ENCODE measurements around the gene RYK.

The RYK gene

DNA sequence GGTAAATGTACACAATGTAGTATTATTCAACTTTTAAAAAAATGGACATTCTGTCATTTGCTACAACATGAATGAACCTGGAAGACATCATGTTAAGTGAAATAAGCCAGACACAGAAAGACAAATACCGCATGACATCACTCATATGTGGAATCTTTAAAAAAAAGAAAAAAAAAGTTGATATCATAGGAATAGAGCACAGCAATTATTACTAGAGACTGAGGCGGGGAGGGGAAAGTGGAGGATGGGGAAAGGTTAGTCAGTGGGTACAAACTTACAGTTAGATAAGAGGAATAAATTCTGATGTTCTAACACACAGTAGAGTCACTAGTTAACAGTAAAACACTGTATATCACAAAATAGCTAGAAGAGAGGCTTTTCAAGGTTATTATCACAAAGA is 22.2 kb downstream of the RYK start:
- TF ChIP-seq CREB1 (IDR thresholded peaks at IDR 0.05; ENCODE audit: low read depth) (no peak), YY1 (IDR thresholded peaks at IDR 0.05; ENCODE audit: low read depth) (no peak), TAF1 (IDR thresholded peaks at IDR 0.05; ENCODE audit: low read depth) (no peak), FOXM1 (IDR thresholded peaks at IDR 0.05; ENCODE audit: borderline replicate concordance, low read depth) (no peak), TCF12 (IDR thresholded peaks at IDR 0.05; ENCODE audit: low read depth) (no peak), EP300 (IDR thresholded peaks at IDR 0.05; ENCODE audit: borderline replicate concordance) (no peak), RAD21 (IDR thresholded peaks at IDR 0.05; ENCODE audit: low read depth) (no peak), CEBPB (IDR thresholded peaks at IDR 0.05) (no peak), ZBTB7A (IDR thresholded peaks at IDR 0.05; ENCODE audit: low read depth) (no peak), NFIC (IDR thresholded peaks at IDR 0.05) (no peak), TEAD4 (IDR thresholded peaks at IDR 0.05) (no peak), EGR1 (IDR thresholded peaks at IDR 0.05) (no peak)
- TF ChIP-seq, protein P1, sequence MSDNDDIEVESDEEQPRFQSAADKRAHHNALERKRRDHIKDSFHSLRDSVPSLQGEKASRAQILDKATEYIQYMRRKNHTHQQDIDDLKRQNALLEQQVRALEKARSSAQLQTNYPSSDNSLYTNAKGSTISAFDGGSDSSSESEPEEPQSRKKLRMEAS (IDR thresholded peaks at IDR 0.05): no peak
- TF ChIP-seq, protein P2, sequence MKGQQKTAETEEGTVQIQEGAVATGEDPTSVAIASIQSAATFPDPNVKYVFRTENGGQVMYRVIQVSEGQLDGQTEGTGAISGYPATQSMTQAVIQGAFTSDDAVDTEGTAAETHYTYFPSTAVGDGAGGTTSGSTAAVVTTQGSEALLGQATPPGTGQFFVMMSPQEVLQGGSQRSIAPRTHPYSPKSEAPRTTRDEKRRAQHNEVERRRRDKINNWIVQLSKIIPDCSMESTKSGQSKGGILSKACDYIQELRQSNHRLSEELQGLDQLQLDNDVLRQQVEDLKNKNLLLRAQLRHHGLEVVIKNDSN (IDR thresholded peaks at IDR 0.05): no peak
- TF ChIP-seq, protein P3, sequence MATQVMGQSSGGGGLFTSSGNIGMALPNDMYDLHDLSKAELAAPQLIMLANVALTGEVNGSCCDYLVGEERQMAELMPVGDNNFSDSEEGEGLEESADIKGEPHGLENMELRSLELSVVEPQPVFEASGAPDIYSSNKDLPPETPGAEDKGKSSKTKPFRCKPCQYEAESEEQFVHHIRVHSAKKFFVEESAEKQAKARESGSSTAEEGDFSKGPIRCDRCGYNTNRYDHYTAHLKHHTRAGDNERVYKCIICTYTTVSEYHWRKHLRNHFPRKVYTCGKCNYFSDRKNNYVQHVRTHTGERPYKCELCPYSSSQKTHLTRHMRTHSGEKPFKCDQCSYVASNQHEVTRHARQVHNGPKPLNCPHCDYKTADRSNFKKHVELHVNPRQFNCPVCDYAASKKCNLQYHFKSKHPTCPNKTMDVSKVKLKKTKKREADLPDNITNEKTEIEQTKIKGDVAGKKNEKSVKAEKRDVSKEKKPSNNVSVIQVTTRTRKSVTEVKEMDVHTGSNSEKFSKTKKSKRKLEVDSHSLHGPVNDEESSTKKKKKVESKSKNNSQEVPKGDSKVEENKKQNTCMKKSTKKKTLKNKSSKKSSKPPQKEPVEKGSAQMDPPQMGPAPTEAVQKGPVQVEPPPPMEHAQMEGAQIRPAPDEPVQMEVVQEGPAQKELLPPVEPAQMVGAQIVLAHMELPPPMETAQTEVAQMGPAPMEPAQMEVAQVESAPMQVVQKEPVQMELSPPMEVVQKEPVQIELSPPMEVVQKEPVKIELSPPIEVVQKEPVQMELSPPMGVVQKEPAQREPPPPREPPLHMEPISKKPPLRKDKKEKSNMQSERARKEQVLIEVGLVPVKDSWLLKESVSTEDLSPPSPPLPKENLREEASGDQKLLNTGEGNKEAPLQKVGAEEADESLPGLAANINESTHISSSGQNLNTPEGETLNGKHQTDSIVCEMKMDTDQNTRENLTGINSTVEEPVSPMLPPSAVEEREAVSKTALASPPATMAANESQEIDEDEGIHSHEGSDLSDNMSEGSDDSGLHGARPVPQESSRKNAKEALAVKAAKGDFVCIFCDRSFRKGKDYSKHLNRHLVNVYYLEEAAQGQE (IDR thresholded peaks at IDR 0.05; ENCODE audit: low read depth): no peak

DNA sequence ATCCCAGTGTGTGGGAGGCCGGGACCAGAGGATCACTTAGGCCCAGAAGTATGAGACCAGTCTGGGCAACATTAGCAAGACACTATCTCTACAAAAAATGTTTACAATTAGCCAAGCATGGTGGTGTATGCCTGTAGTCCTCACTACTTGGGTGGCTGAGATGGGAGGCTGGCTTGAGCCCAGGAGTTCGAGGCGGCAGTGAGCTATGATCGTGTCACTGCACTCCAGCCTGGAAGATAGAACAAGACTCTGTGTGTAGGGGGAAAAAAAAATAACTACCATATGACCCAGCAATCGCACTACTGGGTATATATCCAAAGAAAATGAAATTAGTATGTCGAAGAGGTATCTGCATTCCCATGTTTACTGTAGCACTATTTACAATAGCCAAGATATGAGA is 22.6 kb downstream of the RYK start:
- TF ChIP-seq YY1 (IDR thresholded peaks at IDR 0.05; ENCODE audit: low read depth): no peak
- no peak for TF ChIP-seq RAD21 (IDR thresholded peaks at IDR 0.05; ENCODE audit: low read depth)
- TF ChIP-seq NFIC (IDR thresholded peaks at IDR 0.05): no peak
- no peak for TF ChIP-seq FOXM1 (IDR thresholded peaks at IDR 0.05; ENCODE audit: borderline replicate concordance, low read depth)
- TF ChIP-seq, protein P2 (IDR thresholded peaks at IDR 0.05): no peak
- TF ChIP-seq TAF1 (IDR thresholded peaks at IDR 0.05; ENCODE audit: low read depth): no peak
- no peak for TF ChIP-seq CEBPB (IDR thresholded peaks at IDR 0.05)
- no peak for TF ChIP-seq CREB1 (IDR thresholded peaks at IDR 0.05; ENCODE audit: low read depth)
- no peak for TF ChIP-seq EP300 (IDR thresholded peaks at IDR 0.05; ENCODE audit: borderline replicate concordance)
- TF ChIP-seq, protein P1 (IDR thresholded peaks at IDR 0.05): no peak
- no peak for TF ChIP-seq TEAD4 (IDR thresholded peaks at IDR 0.05)
- no peak for TF ChIP-seq EGR1 (IDR thresholded peaks at IDR 0.05)
- TF ChIP-seq, protein P3 (IDR thresholded peaks at IDR 0.05; ENCODE audit: low read depth): no peak
- no peak for TF ChIP-seq TCF12 (IDR thresholded peaks at IDR 0.05; ENCODE audit: low read depth)
- no peak for TF ChIP-seq ZBTB7A (IDR thresholded peaks at IDR 0.05; ENCODE audit: low read depth)

DNA sequence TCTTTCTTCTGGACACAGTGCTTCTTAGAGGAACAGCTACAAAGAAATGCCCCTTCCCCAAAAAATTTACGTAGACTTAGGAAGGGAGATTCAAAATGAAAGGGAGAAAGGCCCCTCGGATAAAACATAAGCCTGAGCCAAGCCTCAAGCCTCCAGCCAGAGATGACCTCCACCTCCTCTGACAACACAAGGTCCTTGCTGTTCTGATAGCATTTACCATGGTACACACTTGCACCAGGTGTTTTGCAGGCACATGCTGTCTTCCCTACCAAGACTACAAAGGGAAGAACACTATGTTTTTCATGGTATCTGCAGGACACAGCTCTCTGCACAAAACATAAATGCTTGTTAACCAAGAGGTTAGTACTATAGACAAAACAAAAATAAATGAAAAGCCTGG is 27.8 kb downstream of the RYK start:
- TF ChIP-seq, protein P3 (IDR thresholded peaks at IDR 0.05; ENCODE audit: low read depth): no peak
- TF ChIP-seq TCF12 (IDR thresholded peaks at IDR 0.05; ENCODE audit: low read depth): no peak
- no peak for TF ChIP-seq FOXM1 (IDR thresholded peaks at IDR 0.05; ENCODE audit: borderline replicate concordance, low read depth)
- TF ChIP-seq, protein P1 (IDR thresholded peaks at IDR 0.05): no peak
- TF ChIP-seq, protein P2 (IDR thresholded peaks at IDR 0.05): no peak
- TF ChIP-seq TEAD4 (IDR thresholded peaks at IDR 0.05): no peak
- TF ChIP-seq CEBPB (IDR thresholded peaks at IDR 0.05): no peak
- no peak for TF ChIP-seq NFIC (IDR thresholded peaks at IDR 0.05)
- TF ChIP-seq RAD21 (IDR thresholded peaks at IDR 0.05; ENCODE audit: low read depth): no peak
- no peak for TF ChIP-seq EP300 (IDR thresholded peaks at IDR 0.05; ENCODE audit: borderline replicate concordance)
- no peak for TF ChIP-seq ZBTB7A (IDR thresholded peaks at IDR 0.05; ENCODE audit: low read depth)
- TF ChIP-seq CREB1 (IDR thresholded peaks at IDR 0.05; ENCODE audit: low read depth): no peak
- no peak for TF ChIP-seq EGR1 (IDR thresholded peaks at IDR 0.05)
- TF ChIP-seq TAF1 (IDR thresholded peaks at IDR 0.05; ENCODE audit: low read depth): no peak
- no peak for TF ChIP-seq YY1 (IDR thresholded peaks at IDR 0.05; ENCODE audit: low read depth)

Measured in Ishikawa (cell line).